Progenitor cell of endocrine pancreas (in vitro differentiated cells): Measurements from ENCODE around the gene KRT75. TPM values are rescaled to one million over a fixed set of nuclear protein-coding genes. Genes with fewer than 3 reads are reported as not detected.

Experiments used
- DNase-seq: peaks from one replicate; pipeline ENCODE4 v3.0.0; 2021; ENCODE audit warnings: low spot score; ENCODE audit not compliant: unreplicated experiment
- H3K27ac Mint-ChIP-seq: 2 replicates; pipeline ENCODE4 v1.8.0; 2021; ENCODE audit warnings: mild to moderate bottlenecking, moderate library complexity, mixed read lengths
- H3K27me3 Mint-ChIP-seq: 2 replicates; pipeline ENCODE4 v1.8.0; 2021; ENCODE audit warnings: mixed read lengths
- H3K36me3 Mint-ChIP-seq: 2 replicates; pipeline ENCODE4 v1.8.0; 2022; ENCODE audit warnings: mixed read lengths; ENCODE audit not compliant: insufficient read depth
- H3K4me1 Mint-ChIP-seq: 2 replicates; pipeline ENCODE4 v1.8.0; 2021; ENCODE audit warnings: low read depth, mixed read lengths
- H3K4me3 Mint-ChIP-seq: 2 replicates; pipeline ENCODE4 v1.8.0; 2021; ENCODE audit warnings: low read depth, mild to moderate bottlenecking, moderate library complexity, mixed read lengths
- H3K9me3 Mint-ChIP-seq: 2 replicates; pipeline ENCODE4 v1.8.0; 2021; ENCODE audit warnings: low read depth, mixed read lengths
- CTCF ChIP-seq: fragments of 200-600 bp; sonication (generic); IDR thresholded peaks from one replicate; pipeline ENCODE4 v1.5.0; 2021; ENCODE audit warnings: antibody characterized with exemption, mild to moderate bottlenecking; ENCODE audit not compliant: unreplicated experiment
- total RNA-seq: library from RNA; stranded (reverse); gene quantifications from 2 replicates; pipeline ENCODE4 v1.2.1, GENCODE V29; 2021

KRT75 gene
- total RNA-seq, 1 donor from 2014 or later = not detected

DNA sequence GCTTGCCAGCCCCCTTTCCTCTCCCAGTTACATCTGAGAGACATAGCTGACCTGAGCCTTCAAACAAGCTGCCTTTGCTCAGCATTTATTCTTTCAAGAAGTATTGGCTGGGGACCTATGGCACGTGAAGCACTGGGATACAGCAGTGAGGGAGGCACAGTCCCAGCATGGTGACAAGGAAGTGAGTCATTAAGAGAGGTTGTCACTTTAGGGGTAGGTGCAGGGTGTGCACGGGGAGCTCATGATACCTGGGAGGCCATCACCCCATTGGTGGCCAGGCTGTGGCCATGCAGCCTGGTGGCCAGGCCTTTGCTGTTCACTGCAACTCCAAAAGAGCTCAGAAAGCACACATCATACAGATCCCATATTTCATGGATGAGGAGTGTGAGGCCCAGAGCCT lies 5.7 kb upstream of the KRT75 start:
- Mint-ChIP-seq H3K27ac (no peak overlapping the region), H3K9me3 (no peaks in the 10 kb centered on the region), H3K4me1 (peaks cover 23% of the 10 kb centered on the region), H3K27me3 (peaks cover 16% of the 10 kb centered on the region), H3K4me3 (no peak overlapping the region), H3K36me3 (no peaks in the 10 kb centered on the region)
- no peak for DNase-seq
- TF ChIP-seq CTCF = no peak

DNA sequence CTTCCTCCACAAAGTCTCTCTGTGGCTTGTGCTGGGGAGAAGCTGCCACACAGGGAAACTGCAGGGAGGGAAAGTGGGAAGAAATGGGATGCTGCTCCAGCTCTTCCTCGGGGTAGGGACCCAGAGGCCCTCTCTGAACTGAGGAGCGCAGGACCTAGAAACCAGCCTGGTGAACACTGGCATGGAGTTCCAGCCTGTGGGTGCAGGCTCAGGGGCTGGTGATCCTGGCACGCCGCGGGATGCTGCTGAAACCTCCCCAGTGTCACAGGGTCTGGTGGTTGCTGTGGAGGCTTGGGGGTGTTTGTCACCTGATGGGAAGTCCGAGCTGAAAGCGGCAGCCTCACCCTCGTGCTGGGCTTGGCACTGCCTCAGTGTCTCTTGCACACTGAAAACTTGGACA lies 5.2 kb upstream of the KRT75 start:
- H3K9me3 Mint-ChIP-seq = no peaks in the 10 kb centered on the region
- H3K27me3 Mint-ChIP-seq = peaks cover 16% of the 10 kb centered on the region
- H3K4me1 Mint-ChIP-seq = peaks cover 23% of the 10 kb centered on the region
- H3K36me3 Mint-ChIP-seq = no peaks in the 10 kb centered on the region
- H3K27ac Mint-ChIP-seq = no peak overlapping the region
- no peak for DNase-seq
- no peak overlapping the region for H3K4me3 Mint-ChIP-seq
- no peak for TF ChIP-seq CTCF

DNA sequence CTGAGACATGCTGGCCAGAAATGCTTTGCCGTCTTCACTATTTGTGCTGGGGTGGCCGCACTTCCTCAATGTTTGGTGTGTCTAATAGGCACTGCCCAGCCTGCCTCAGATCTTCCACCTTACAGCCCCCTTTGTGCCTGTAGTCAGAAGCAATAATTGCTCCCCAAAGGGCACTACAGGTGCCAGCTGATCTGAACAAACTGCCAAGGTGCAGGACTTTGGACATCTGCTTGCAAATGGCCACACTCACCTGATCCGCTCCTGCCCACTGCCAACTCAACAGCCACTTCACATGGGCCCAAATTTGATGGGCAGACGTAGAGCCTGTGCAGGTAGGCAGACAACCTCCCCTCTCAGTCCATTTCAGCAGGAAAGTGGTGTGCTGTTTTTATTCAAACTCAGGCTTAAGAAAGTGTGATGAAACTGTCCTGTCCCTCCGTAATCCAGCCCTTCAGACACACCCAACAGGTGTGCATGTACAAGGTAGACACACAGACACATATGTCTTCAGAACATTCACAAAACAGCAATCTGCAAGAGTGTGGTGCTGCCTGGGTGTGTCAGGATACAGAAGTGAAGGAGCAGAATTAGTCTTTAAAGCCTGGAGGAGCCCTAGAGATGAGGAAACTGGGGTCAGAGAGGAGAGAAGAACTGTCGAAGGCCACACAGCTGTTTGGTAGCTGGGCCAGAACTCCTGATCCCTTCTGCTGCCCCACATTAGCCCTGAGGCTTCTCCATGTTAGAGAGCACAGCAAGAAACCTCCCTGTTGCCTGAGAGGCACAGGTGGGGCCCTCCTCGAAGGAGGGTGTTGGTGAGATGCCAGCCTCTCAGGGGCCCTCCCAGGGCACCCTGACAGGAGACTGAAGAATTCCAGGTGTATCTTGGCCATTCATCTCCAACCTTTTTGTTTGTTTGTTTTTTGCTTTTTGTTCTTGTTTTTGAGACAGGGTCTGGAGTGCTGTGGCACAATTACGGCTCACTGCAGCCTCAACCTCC lies 4.4 kb upstream of the KRT75 start:
- DNase-seq = no peak
- Mint-ChIP-seq H3K4me1 (peaks cover 23% of the 10 kb centered on the region), H3K27ac (no peak overlapping the region), H3K36me3 (no peaks in the 10 kb centered on the region), H3K4me3 (no peak overlapping the region), H3K27me3 (peaks cover 16% of the 10 kb centered on the region), H3K9me3 (no peaks in the 10 kb centered on the region)
- no peak for TF ChIP-seq CTCF

GRCh38 chr12:52437508-52437907 lies 3.3 kb upstream of the KRT75 start:
- H3K27me3 Mint-ChIP-seq = peaks cover 17% of the 10 kb centered on the region
- DNase-seq = no peak
- no peak overlapping the region for H3K4me3 Mint-ChIP-seq
- H3K9me3 Mint-ChIP-seq = no peaks in the 10 kb centered on the region
- H3K27ac Mint-ChIP-seq = no peak overlapping the region
- H3K4me1 Mint-ChIP-seq = peaks cover 23% of the 10 kb centered on the region
- TF ChIP-seq CTCF = no peak
- H3K36me3 Mint-ChIP-seq = no peaks in the 10 kb centered on the region

DNA sequence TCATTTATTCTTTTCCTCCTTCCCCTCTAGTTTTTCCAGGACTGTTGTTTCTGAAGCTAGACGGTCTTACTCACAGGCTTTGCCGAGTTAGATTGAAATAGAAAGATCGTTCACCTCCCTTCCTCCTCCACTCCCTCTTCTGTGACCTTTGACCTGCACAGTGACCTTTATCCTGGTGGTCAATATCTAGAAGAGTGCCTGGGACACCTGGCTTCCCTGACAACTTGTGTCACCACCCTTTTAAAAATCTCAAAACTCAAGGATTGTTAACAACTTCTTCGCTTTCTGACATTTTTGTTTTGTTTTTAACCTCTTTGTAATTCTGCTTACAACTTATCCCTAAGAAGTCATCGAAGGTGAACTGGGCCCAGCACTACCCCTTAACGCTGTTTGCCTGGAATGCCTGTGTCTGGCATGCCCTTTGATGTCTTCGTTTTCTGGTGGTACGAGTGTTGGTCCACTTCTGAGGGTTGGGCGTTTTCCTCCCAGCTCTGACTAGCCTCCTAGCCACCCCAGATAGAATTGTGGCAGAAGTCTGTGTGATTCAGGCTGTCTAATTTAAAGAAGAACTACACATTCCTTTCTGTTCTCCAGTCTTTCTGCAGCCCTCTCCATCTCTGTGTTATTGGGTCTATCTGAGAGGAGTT lies 2.8 kb upstream of the KRT75 start:
- H3K27ac Mint-ChIP-seq = no peak overlapping the region
- no peaks in the 10 kb centered on the region for H3K36me3 Mint-ChIP-seq
- TF ChIP-seq CTCF = no peak
- H3K9me3 Mint-ChIP-seq = no peaks in the 10 kb centered on the region
- DNase-seq = no peak
- H3K4me1 Mint-ChIP-seq = peaks cover 23% of the 10 kb centered on the region
- H3K4me3 Mint-ChIP-seq = no peak overlapping the region
- peaks cover 15% of the 10 kb centered on the region for H3K27me3 Mint-ChIP-seq
